Ascending aorta (tissue), 2 donors: ENCODE data around the gene CCDC197. TPM values are rescaled to one million over a fixed set of nuclear protein-coding genes. Genes with fewer than 3 reads are reported as not detected.

ENCODE experiments used
- DNase-seq, 2 donors: peaks; one replicate each; pipeline ENCODE4 v3.0.0-alpha.2; 2019; ENCODE audit warnings: low spot score in 2 of 2
- H3K27ac ChIP-seq, 2 donors: fragments of 200-600 bp; sonication (generic); one replicate each; pipeline ENCODE4 v1.5.1; 2016 to 2017; ENCODE audit warnings: mild to moderate bottlenecking in 1 of 2
- H3K27me3 ChIP-seq: fragments of 200-600 bp; sonication (generic); one replicate; pipeline ENCODE4 v1.5.1; 2017
- H3K36me3 ChIP-seq, 2 donors: fragments of 200-600 bp; sonication (generic); one replicate each; pipeline ENCODE4 v1.5.1; 2016
- H3K4me1 ChIP-seq, 2 donors: fragments of 200-600 bp; sonication (generic); one replicate each; pipeline ENCODE4 v1.5.1; 2016 to 2017; ENCODE audit warnings: mild to moderate bottlenecking in 1 of 2
- H3K4me3 ChIP-seq, 2 donors: fragments of 200-600 bp; sonication (generic); one replicate each; pipeline ENCODE4 v1.5.1; 2016 to 2017; ENCODE audit warnings: mild to moderate bottlenecking in 1 of 2
- H3K9me3 ChIP-seq, 2 donors: fragments of 200-600 bp; sonication (generic); one replicate each; pipeline ENCODE4 v1.5.1; 2016
- intact Hi-C: fragments of 100-400 bp; cut with DNase I; formaldehyde crosslinking; loops from one replicate; pipeline ENCODE4 v1.15.1; 2023
- total RNA-seq: library from RNA; depleted of rRNA; stranded (reverse); fragments of >200 nt; gene quantifications from one replicate; pipeline ENCODE4 v1.1.0, GENCODE V29; 2016
- TF ChIP-seq, protein P1 (sequence below), 3 experiments: fragments of 200-600 bp in 2 of 3; fragments of 450-650 bp in 1 of 3; sonication (generic) in 2 of 3; IDR thresholded peaks; one replicate each; pipeline ENCODE4 v1.5.1; 2016 to 2019; ENCODE audit warnings: antibody characterized with exemption in 3 of 3, mild to moderate bottlenecking in 1 of 3, moderate library complexity in 1 of 3

CCDC197 gene
- total RNA-seq, 1 donor from 2014 or later = not detected

DNA sequence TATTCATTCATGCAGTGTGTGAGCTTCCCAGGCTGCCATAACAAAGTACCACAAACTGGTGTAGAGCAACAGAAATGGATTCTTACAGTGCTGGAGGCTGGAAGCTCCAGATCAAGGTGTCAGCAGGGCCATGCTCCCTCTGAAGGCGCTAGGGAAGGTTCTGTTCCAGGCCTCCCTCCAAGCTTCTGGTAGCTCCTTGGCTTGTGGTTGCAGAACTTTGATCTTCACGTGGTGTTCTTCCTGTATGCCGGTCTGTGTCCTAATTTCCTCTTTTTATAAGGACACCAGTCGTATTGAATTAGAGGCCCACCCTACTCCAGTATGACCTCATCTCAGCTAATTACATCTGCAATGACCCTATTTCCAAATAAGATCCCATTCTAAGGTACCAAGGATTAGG lies 32.2 kb downstream of the CCDC197 start:
- intact Hi-C loops = loop anchor here (5.0 to 10.0 kb wide), 2 partner anchors 143 to 254 kb away; partner anchors contain the start of gene PPP4R4
- no peaks in the 10 kb centered on the region for H3K9me3 ChIP-seq
- H3K27me3 ChIP-seq = no peaks in the 10 kb centered on the region
- H3K36me3 ChIP-seq = no peaks in the 10 kb centered on the region
- H3K4me1 ChIP-seq = peaks cover 0 to 3% of the 10 kb centered on the region in 2 donors
- DNase-seq = no peak
- H3K27ac ChIP-seq = no peak overlapping the region
- TF ChIP-seq, protein P1, sequence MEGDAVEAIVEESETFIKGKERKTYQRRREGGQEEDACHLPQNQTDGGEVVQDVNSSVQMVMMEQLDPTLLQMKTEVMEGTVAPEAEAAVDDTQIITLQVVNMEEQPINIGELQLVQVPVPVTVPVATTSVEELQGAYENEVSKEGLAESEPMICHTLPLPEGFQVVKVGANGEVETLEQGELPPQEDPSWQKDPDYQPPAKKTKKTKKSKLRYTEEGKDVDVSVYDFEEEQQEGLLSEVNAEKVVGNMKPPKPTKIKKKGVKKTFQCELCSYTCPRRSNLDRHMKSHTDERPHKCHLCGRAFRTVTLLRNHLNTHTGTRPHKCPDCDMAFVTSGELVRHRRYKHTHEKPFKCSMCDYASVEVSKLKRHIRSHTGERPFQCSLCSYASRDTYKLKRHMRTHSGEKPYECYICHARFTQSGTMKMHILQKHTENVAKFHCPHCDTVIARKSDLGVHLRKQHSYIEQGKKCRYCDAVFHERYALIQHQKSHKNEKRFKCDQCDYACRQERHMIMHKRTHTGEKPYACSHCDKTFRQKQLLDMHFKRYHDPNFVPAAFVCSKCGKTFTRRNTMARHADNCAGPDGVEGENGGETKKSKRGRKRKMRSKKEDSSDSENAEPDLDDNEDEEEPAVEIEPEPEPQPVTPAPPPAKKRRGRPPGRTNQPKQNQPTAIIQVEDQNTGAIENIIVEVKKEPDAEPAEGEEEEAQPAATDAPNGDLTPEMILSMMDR (IDR thresholded peaks at IDR 0.05) = no peak
- H3K4me3 ChIP-seq = no peak overlapping the region

DNA sequence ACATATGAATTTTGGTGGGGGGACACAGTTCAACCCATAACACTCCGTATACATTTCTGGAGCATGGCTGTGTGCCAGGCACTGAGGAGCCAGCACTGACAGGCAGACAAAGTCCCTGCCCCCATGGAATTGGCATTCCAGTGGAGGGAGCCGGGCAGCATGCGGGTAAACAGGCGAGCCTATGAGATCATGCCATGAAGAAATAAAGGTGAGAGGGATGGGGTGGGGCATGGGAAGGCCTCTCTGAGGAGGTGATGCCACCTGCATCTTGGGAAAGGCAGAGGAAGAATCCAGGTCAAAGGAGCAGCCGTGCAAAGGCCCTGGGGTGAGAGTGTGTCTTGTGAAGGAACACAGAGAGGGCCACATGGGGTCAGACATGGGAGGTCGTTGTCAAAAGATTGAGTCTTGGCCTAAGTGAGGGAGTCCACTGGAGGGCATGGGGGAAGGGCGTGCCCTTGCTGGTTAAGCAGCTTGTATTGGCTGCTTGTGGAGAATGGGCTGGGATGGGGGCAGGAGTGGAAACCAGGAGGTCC lies 32.6 kb downstream of the CCDC197 start:
- Histone ChIP-seq H3K4me1 (peaks cover 0 to 3% of the 10 kb centered on the region in 2 donors), H3K4me3 (no peak overlapping the region), H3K27ac (no peak overlapping the region), H3K36me3 (no peaks in the 10 kb centered on the region), H3K9me3 (no peaks in the 10 kb centered on the region), H3K27me3 (no peaks in the 10 kb centered on the region)
- TF ChIP-seq, protein P1 (IDR thresholded peaks at IDR 0.05) = no peak
- intact Hi-C loops = loop anchor here (5.0 to 10.0 kb wide), 2 partner anchors 143 to 255 kb away; partner anchors contain the start of gene PPP4R4
- DNase-seq = no peak

DNA sequence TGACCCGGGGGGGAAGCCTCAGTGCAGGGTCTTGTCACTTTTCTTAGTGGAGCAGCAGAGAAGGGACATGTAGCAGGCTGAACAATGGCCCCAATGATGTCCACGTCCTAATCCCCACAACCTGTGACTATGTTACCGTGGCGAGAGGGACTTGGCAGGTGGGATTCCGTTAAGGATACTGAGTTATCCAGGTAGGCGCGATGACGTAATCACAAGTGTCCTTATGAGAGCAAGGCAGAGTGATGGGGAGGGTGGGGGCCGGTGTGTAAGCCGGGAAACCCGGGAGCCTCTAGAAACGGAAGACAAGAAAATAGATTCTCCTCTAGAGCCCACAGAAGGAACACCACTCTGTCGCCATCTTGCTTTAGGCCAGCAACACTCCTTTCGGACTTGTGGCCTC lies 33.5 kb downstream of the CCDC197 start:
- Histone ChIP-seq H3K4me3 (no peak overlapping the region), H3K4me1 (peaks cover 0 to 3% of the 10 kb centered on the region in 2 donors), H3K36me3 (no peaks in the 10 kb centered on the region), H3K27me3 (no peaks in the 10 kb centered on the region), H3K9me3 (no peaks in the 10 kb centered on the region), H3K27ac (no peak overlapping the region)
- DNase-seq = no peak
- intact Hi-C loops = no loop called here
- TF ChIP-seq, protein P1 (IDR thresholded peaks at IDR 0.05) = no peak

DNA sequence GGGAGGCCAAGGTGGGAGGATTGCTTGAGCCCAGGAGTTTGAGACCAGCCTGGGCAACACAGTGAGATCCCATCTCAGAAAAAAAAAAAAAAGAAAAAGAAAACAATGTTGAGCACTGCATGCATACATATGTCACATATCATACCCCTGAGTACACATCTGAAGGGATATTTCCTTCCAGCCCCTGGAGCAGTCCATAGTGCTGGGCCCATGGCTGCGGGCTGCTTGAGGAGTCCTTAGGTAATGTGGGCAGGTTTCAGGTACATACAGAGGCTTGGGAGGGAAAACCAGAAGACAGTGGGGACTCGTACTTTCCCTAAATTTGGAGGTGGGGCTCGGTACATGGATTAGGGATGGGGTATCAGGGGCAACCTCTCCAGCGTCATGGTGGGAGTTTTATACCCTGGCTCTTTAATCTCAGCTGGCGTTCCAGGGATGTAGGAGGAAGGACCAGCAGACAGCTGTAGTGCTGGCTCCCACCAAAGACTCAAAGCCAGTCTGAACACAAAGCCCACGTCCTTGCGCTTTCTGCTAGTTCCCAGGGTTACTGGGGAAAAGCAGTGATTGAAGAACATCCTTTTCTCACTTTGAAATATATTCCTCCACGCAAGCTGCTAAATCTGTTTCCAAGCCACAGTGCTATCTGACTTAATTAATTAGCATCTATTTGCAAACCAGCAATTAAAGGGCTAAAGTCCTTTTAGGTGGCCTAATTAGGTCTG lies 34.2 kb downstream of the CCDC197 start:
- Histone ChIP-seq H3K27me3 (no peaks in the 10 kb centered on the region), H3K27ac (no peak overlapping the region), H3K4me1 (peaks cover 0 to 3% of the 10 kb centered on the region in 2 donors), H3K4me3 (no peak overlapping the region), H3K36me3 (no peaks in the 10 kb centered on the region), H3K9me3 (no peaks in the 10 kb centered on the region)
- no peak for DNase-seq
- intact Hi-C loops = no loop called here
- TF ChIP-seq, protein P1 (IDR thresholded peaks at IDR 0.05) = no peak

DNA sequence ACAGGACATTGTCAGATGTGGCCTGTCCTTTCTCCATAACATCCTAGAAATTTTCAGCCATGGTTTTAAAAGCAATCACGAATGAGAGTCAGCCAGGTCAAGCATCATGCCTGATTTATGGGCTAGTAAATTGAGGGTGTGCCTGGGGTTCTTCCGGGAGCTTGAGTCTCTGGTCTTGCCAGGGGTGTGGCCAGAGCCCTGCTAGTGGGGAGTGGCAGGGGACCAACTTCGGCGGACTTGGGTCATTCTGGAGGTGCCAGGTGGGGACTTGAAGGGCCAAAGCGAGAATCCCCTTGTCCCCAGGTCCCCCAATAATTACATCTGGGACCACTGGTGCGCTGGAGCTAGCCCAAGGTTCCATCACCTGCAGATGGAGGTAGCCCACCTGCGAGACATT lies 34.8 kb downstream of the CCDC197 start:
- H3K9me3 ChIP-seq = no peaks in the 10 kb centered on the region
- no peak for DNase-seq
- H3K4me1 ChIP-seq = no peaks in the 10 kb centered on the region
- H3K27ac ChIP-seq = no peak overlapping the region
- intact Hi-C loops = no loop called here
- TF ChIP-seq, protein P1 (IDR thresholded peaks at IDR 0.05) = no peak
- H3K27me3 ChIP-seq = no peaks in the 10 kb centered on the region
- H3K36me3 ChIP-seq = no peaks in the 10 kb centered on the region
- H3K4me3 ChIP-seq = no peak overlapping the region
